Neural cell (in vitro differentiated cells): ENCODE measurements around the gene NHSL1.

ENCODE experiments used
- CTCF ChIP-seq: fragments of 450-650 bp; IDR thresholded peaks from 2 replicates; pipeline ENCODE4 v1.5.1; 2014; ENCODE audit warnings: antibody characterized with exemption, mild to moderate bottlenecking, moderate library complexity; ENCODE audit not compliant: poor library complexity, severe bottlenecking
- EP300 ChIP-seq: fragments of 450-650 bp; conservative IDR thresholded peaks from 2 replicates; pipeline ENCODE4 v1.6.1; 2014; ENCODE audit warnings: antibody characterized with exemption, mild to moderate bottlenecking, moderate library complexity; ENCODE audit not compliant: poor library complexity, severe bottlenecking
- EZH2 ChIP-seq: fragments of 200-600, 300-800 bp; shearing (Covaris generic), sonication (generic); IDR thresholded peaks from 2 replicates; pipeline ENCODE4 v1.6.1; 2014; ENCODE audit warnings: antibody characterized with exemption, low read length, borderline replicate concordance, mild to moderate bottlenecking; ENCODE audit not compliant: insufficient read depth, poor library complexity, severe bottlenecking
- MXI1 ChIP-seq: fragments of 450-650 bp; conservative IDR thresholded peaks from 2 replicates; pipeline ENCODE4 v1.6.1; 2014; ENCODE audit warnings: antibody characterized with exemption, mild to moderate bottlenecking; ENCODE audit not compliant: poor library complexity, severe bottlenecking
- POLR2AphosphoS5 ChIP-seq: IDR thresholded peaks from 2 replicates; pipeline ENCODE4 v1.6.1; 2012
- TAF1 ChIP-seq: IDR thresholded peaks from 2 replicates; pipeline ENCODE4 v1.6.1; 2012; ENCODE audit warnings: low read depth

- no peak for TF ChIP-seq MXI1
- no peak for TF ChIP-seq CTCF
- TF ChIP-seq EZH2, result no peak
- TF ChIP-seq POLR2AphosphoS5, result no peak
- TF ChIP-seq TAF1, result no peak
- TF ChIP-seq EP300, result no peak
Measured at GRCh38 chr6:138487102-138487604, 12.1 kb downstream of the NHSL1 start.
